Kidney epithelial cell (primary cell): ENCODE measurements around the gene QRFP. TPM values are rescaled to one million over a fixed set of nuclear protein-coding genes. Genes with fewer than 3 reads are reported as not detected.

ENCODE experiments used
- DNase-seq: peaks from one replicate; pipeline ENCODE4 v3.0.0-alpha.2; 2010; ENCODE audit warnings: low read depth
- H3K27me3 ChIP-seq: 2 replicates; pipeline ENCODE4 v1.6.0; 2011; ENCODE audit warnings: low read length; ENCODE audit not compliant: control insufficient read depth, insufficient read depth
- H3K36me3 ChIP-seq: 2 replicates; pipeline ENCODE4 v1.5.1; 2011; ENCODE audit warnings: low read length; ENCODE audit not compliant: control insufficient read depth, insufficient read depth
- H3K4me3 ChIP-seq: 2 replicates; pipeline ENCODE4 v1.5.1; 2011; ENCODE audit warnings: low read depth, mild to moderate bottlenecking, control low read depth, low read length
- CTCF ChIP-seq: IDR thresholded peaks from 2 replicates; pipeline ENCODE4 v1.5.1; 2011; ENCODE audit warnings: mild to moderate bottlenecking, moderate library complexity, low read length, control low read depth, inconsistent platforms; ENCODE audit not compliant: insufficient read depth, poor library complexity, severe bottlenecking
- total RNA-seq: library from RNA; depleted of rRNA; stranded (reverse); fragments of >200 nt; gene quantifications from 2 replicates; pipeline ENCODE4 v1.2.3, GENCODE V29; 2015

QRFP gene
- total RNA-seq, 1 donor from 2014 or later: not detected

GRCh38 chr9:130872912-130873503 is 23.6 kb downstream of the QRFP start:
- no peak overlapping the region for H3K4me3 ChIP-seq
- no peak for TF ChIP-seq CTCF
- peaks cover 3% of the 10 kb centered on the region for H3K36me3 ChIP-seq
- H3K27me3 ChIP-seq: no peaks in the 10 kb centered on the region
- DNase-seq: no peak

- DNase-seq: no peak
- TF ChIP-seq CTCF: no peak
- H3K36me3 ChIP-seq: peaks cover 5% of the 10 kb centered on the region
These were observed 24.1 kb downstream of the QRFP start for GRCh38 chr9:130872508-130872907.

GRCh38 chr9:130872093-130872492 is 24.5 kb downstream of the QRFP start:
- no peak for TF ChIP-seq CTCF
- Histone ChIP-seq H3K36me3 (peaks cover 5% of the 10 kb centered on the region), H3K4me3 (no peak overlapping the region), H3K27me3 (no peaks in the 10 kb centered on the region)
- DNase-seq: no peak

More at GRCh38 chr9:130872508-130872907, 24.1 kb downstream of the QRFP start:
- Histone ChIP-seq H3K27me3 (no peaks in the 10 kb centered on the region), H3K4me3 (no peak overlapping the region)

GRCh38 chr9:130871395-130872062 is 25.1 kb downstream of the QRFP start:
- Histone ChIP-seq H3K27me3 (no peaks in the 10 kb centered on the region), H3K36me3 (peaks cover 5% of the 10 kb centered on the region), H3K4me3 (no peak overlapping the region)
- no peak for DNase-seq
- no peak for TF ChIP-seq CTCF

- no peak overlapping the region for H3K4me3 ChIP-seq
- no peaks in the 10 kb centered on the region for H3K27me3 ChIP-seq
- DNase-seq: no peak
- no peak for TF ChIP-seq CTCF
- H3K36me3 ChIP-seq: peaks cover 5% of the 10 kb centered on the region
These were observed 25.9 kb downstream of the QRFP start for GRCh38 chr9:130870491-130871381.
